GM23338 (cell line): ENCODE measurements around the gene C2CD3. TPM values are rescaled to one million over a fixed set of nuclear protein-coding genes. Genes with fewer than 3 reads are reported as not detected.

Source experiments
- ATAC-seq: fragments of 200-7000 bp; cut with Tn5 transposase; 3 replicates; pipeline ENCODE4 v1.9.1; 2020
- DNase-seq: peaks from one replicate; pipeline ENCODE4 v3.0.0-alpha.2; 2015; ENCODE audit warnings: low spot score
- H2AFZ ChIP-seq: fragments of 200-600 bp; sonication (generic); 2 replicates; pipeline ENCODE4 v1.8.0; 2016; ENCODE audit warnings: antibody characterized with exemption, mild to moderate bottlenecking, moderate library complexity
- H3F3A ChIP-seq: fragments of 200-600 bp; sonication (generic); replicated peaks from 2 replicates; pipeline ENCODE4 v1.8.0; 2017; ENCODE audit warnings: antibody characterized with exemption, mixed run types, low read depth
- H3K27ac ChIP-seq: fragments of 200-600 bp; sonication (generic); 2 replicates; pipeline ENCODE4 v1.6.1; 2016; ENCODE audit warnings: low read depth
- H3K27me3 ChIP-seq: fragments of 200-600 bp; sonication (generic); 2 replicates; pipeline ENCODE4 v1.8.0; 2016; ENCODE audit warnings: mild to moderate bottlenecking, mixed run types, moderate library complexity; ENCODE audit not compliant: insufficient read depth
- H3K36me3 ChIP-seq: fragments of 200-600 bp; sonication (generic); 2 replicates; pipeline ENCODE4 v1.8.0; 2016; ENCODE audit warnings: mild to moderate bottlenecking; ENCODE audit not compliant: insufficient read depth
- H3K4me1 ChIP-seq: fragments of 200-600 bp; sonication (generic); 2 replicates; pipeline ENCODE4 v1.8.0; 2016; ENCODE audit warnings: mild to moderate bottlenecking, moderate library complexity; ENCODE audit not compliant: insufficient read depth
- H3K4me2 ChIP-seq: fragments of 200-600 bp; sonication (generic); 2 replicates; pipeline ENCODE4 v1.7.1; 2017; ENCODE audit warnings: mixed run types
- H3K4me3 ChIP-seq: fragments of 200-600 bp; sonication (generic); 2 replicates; pipeline ENCODE4 v1.6.1; 2016; ENCODE audit warnings: mixed run types
- H3K79me2 ChIP-seq: fragments of 200-600 bp; sonication (generic); replicated peaks from 2 replicates; pipeline ENCODE4 v1.8.0; 2017; ENCODE audit warnings: mild to moderate bottlenecking; ENCODE audit not compliant: insufficient read depth
- H3K9me2 ChIP-seq: fragments of 200-600 bp; sonication (generic); 2 replicates; pipeline ENCODE4 v1.8.0; 2017; ENCODE audit not compliant: insufficient read depth
- H4K20me1 ChIP-seq: fragments of 200-600 bp; sonication (generic); replicated peaks from 2 replicates; pipeline ENCODE4 v1.8.0; 2017; ENCODE audit warnings: mild to moderate bottlenecking; ENCODE audit not compliant: insufficient read depth
- H3K27ac Mint-ChIP-seq: 2 replicates; pipeline ENCODE4 v1.8.0; 2020; ENCODE audit warnings: inconsistent platforms, mild to moderate bottlenecking, moderate library complexity, mixed read lengths
- H3K27me3 Mint-ChIP-seq: 3 replicates; pipeline ENCODE4 v1.8.0; 2022; ENCODE audit warnings: low read depth, mild to moderate bottlenecking, moderate library complexity, mixed read lengths, inconsistent platforms; ENCODE audit not compliant: insufficient read depth, poor library complexity
- H3K36me3 Mint-ChIP-seq: 3 replicates; pipeline ENCODE4 v1.8.0; 2021; ENCODE audit warnings: low read depth, mild to moderate bottlenecking, inconsistent platforms, moderate library complexity, mixed read lengths
- H3K4me1 Mint-ChIP-seq: 3 replicates; pipeline ENCODE4 v1.8.0; 2020; ENCODE audit warnings: mild to moderate bottlenecking, inconsistent platforms, mixed read lengths
- H3K4me3 Mint-ChIP-seq: 3 replicates; pipeline ENCODE4 v1.8.0; 2021; ENCODE audit warnings: moderate library complexity, mild to moderate bottlenecking, inconsistent platforms, mixed read lengths
- H3K9me3 Mint-ChIP-seq: 3 replicates; pipeline ENCODE4 v1.8.0; 2020; ENCODE audit warnings: moderate library complexity, mild to moderate bottlenecking, inconsistent platforms, mixed read lengths
- CREB1 ChIP-seq: fragments of 250-450 bp; sonication (Bioruptor Pico); IDR thresholded peaks from 2 replicates; pipeline ENCODE4 v1.5.0; 2020; ENCODE audit warnings: low read depth, mild to moderate bottlenecking, moderate library complexity
- EZH2 ChIP-seq: fragments of 200-600 bp; sonication (generic); IDR thresholded peaks from one replicate; pipeline ENCODE4 v1.8.0; 2017; ENCODE audit warnings: antibody characterized with exemption, mild to moderate bottlenecking, low read depth; ENCODE audit not compliant: unreplicated experiment
- EZH2phosphoT487 ChIP-seq: fragments of 200-600 bp; sonication (generic); IDR thresholded peaks from one replicate; pipeline ENCODE4 v1.8.1; 2018; ENCODE audit warnings: antibody characterized with exemption; ENCODE audit not compliant: unreplicated experiment
- JUNB ChIP-seq: IDR thresholded peaks from one replicate; pipeline ENCODE4 v1.6.1; 2016; ENCODE audit warnings: antibody characterized with exemption; ENCODE audit not compliant: unreplicated experiment
- NANOG ChIP-seq: IDR thresholded peaks from 2 replicates; pipeline ENCODE4 v1.6.1; 2016; ENCODE audit warnings: antibody characterized with exemption, borderline replicate concordance
- POLR2AphosphoS5 ChIP-seq: IDR thresholded peaks from 2 replicates; pipeline ENCODE4 v1.6.1; 2016; ENCODE audit warnings: antibody characterized with exemption, low read depth
- STAT1 ChIP-seq: IDR thresholded peaks from one replicate; pipeline ENCODE4 v1.6.1; 2016; ENCODE audit warnings: antibody characterized with exemption; ENCODE audit not compliant: unreplicated experiment
- ZNF114 ChIP-seq: fragments of 250-450 bp; sonication (Bioruptor Pico); IDR thresholded peaks from 2 replicates; pipeline ENCODE4 v1.5.0; 2020; ENCODE audit warnings: mild to moderate bottlenecking, moderate library complexity
- ZNF331 ChIP-seq: fragments of 250-450 bp; sonication (Bioruptor Pico); IDR thresholded peaks from 2 replicates; pipeline ENCODE4 v1.5.0; 2020; ENCODE audit warnings: low read depth, mild to moderate bottlenecking, moderate library complexity
- polyA plus RNA-seq: library from polyadenylated mRNA; unstranded; fragments of >200 nt; fragmentation: Nextera tagmentation; extraction: Ambion mirVana; gene quantifications from 2 replicates; pipeline ENCODE4 v1.2.1, GENCODE V29; 2016
- total RNA-seq: library from RNA; depleted of rRNA; stranded (reverse); fragments of >200 nt; shearing (Covaris generic); gene quantifications from 2 replicates; pipeline ENCODE4 v1.2.3, GENCODE V29; 2014
- TF ChIP-seq, protein P1 (sequence below): IDR thresholded peaks from one replicate; pipeline ENCODE4 v1.6.1; 2018; ENCODE audit warnings: antibody characterized with exemption; ENCODE audit not compliant: unreplicated experiment
- TF ChIP-seq, protein P2 (sequence below), 2 experiments: fragments of 200-600 bp in 1 of 2; sonication (generic) in 1 of 2; conservative IDR thresholded peaks; 2 replicates each; pipeline versions ENCODE4 v1.5.1 to v1.6.1; 2016 to 2017; ENCODE audit warnings: antibody characterized with exemption in 2 of 2, low read depth in 2 of 2, mild to moderate bottlenecking in 2 of 2, moderate library complexity in 1 of 2
- TF ChIP-seq, protein P3 (sequence below): IDR thresholded peaks from 2 replicates; pipeline ENCODE4 v1.6.1; 2016; ENCODE audit warnings: antibody characterized with exemption
- TF ChIP-seq, protein P4 (sequence below): fragments of 250-450 bp; sonication (Bioruptor Pico); IDR thresholded peaks from 2 replicates; pipeline ENCODE4 v1.5.0; 2020; ENCODE audit warnings: mild to moderate bottlenecking, moderate library complexity

Gene C2CD3
- total and polyA plus RNA-seq, 2 experiments from 2014 or later = 15.5 to 29.5 TPM

DNA sequence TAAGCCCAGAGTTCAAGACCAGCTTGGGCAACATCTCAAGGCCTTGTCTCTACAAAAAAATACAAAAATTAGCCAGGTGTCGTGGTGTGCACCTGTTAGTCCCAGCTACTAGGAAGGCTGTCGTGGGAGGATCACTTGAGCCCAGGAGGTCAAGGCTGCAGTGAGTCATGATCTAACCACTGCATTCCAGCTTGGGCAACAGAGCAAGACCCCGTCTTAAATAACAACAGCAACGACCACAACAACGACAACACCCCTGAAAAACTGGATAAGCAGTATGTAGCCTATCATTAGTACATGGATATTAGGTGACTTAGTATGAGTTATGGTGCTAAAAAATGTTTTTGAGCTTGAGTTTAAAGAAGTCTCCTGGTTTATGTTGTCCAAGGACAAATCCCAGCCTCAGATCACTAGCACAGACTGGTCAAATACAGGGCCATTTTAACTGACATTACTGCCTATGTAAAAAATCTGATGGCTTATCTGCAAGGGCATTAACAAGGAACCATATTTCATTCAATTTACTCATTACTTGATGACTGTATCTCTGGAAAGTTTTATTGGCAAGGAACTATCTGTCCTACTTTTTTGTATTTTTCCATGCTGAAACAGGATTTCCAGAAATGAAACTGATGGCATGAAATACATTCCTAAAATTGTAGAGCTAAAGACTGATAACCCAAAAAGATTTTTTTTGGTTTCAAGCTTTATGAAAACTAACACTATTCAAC lies 23.4 kb downstream of the C2CD3 start:
- H3K27ac ChIP-seq = no peak overlapping the region
- H3K27ac Mint-ChIP-seq = no peak overlapping the region
- TF ChIP-seq, protein P1, sequence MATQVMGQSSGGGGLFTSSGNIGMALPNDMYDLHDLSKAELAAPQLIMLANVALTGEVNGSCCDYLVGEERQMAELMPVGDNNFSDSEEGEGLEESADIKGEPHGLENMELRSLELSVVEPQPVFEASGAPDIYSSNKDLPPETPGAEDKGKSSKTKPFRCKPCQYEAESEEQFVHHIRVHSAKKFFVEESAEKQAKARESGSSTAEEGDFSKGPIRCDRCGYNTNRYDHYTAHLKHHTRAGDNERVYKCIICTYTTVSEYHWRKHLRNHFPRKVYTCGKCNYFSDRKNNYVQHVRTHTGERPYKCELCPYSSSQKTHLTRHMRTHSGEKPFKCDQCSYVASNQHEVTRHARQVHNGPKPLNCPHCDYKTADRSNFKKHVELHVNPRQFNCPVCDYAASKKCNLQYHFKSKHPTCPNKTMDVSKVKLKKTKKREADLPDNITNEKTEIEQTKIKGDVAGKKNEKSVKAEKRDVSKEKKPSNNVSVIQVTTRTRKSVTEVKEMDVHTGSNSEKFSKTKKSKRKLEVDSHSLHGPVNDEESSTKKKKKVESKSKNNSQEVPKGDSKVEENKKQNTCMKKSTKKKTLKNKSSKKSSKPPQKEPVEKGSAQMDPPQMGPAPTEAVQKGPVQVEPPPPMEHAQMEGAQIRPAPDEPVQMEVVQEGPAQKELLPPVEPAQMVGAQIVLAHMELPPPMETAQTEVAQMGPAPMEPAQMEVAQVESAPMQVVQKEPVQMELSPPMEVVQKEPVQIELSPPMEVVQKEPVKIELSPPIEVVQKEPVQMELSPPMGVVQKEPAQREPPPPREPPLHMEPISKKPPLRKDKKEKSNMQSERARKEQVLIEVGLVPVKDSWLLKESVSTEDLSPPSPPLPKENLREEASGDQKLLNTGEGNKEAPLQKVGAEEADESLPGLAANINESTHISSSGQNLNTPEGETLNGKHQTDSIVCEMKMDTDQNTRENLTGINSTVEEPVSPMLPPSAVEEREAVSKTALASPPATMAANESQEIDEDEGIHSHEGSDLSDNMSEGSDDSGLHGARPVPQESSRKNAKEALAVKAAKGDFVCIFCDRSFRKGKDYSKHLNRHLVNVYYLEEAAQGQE = no peak
- no peak for TF ChIP-seq STAT1
- TF ChIP-seq CREB1 = no peak
- TF ChIP-seq ZNF331 (CRISPR knock-in tag) = no peak
- TF ChIP-seq, protein P2, sequence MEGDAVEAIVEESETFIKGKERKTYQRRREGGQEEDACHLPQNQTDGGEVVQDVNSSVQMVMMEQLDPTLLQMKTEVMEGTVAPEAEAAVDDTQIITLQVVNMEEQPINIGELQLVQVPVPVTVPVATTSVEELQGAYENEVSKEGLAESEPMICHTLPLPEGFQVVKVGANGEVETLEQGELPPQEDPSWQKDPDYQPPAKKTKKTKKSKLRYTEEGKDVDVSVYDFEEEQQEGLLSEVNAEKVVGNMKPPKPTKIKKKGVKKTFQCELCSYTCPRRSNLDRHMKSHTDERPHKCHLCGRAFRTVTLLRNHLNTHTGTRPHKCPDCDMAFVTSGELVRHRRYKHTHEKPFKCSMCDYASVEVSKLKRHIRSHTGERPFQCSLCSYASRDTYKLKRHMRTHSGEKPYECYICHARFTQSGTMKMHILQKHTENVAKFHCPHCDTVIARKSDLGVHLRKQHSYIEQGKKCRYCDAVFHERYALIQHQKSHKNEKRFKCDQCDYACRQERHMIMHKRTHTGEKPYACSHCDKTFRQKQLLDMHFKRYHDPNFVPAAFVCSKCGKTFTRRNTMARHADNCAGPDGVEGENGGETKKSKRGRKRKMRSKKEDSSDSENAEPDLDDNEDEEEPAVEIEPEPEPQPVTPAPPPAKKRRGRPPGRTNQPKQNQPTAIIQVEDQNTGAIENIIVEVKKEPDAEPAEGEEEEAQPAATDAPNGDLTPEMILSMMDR (conservative IDR thresholded peaks at IDR 0.05; ENCODE audit: low read depth in 2 of 2) = no peak
- TF ChIP-seq ZNF114 (CRISPR knock-in tag) = no peak
- TF ChIP-seq EZH2 = no peak
- TF ChIP-seq, protein P3, sequence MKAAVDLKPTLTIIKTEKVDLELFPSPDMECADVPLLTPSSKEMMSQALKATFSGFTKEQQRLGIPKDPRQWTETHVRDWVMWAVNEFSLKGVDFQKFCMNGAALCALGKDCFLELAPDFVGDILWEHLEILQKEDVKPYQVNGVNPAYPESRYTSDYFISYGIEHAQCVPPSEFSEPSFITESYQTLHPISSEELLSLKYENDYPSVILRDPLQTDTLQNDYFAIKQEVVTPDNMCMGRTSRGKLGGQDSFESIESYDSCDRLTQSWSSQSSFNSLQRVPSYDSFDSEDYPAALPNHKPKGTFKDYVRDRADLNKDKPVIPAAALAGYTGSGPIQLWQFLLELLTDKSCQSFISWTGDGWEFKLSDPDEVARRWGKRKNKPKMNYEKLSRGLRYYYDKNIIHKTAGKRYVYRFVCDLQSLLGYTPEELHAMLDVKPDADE = no peak
- TF ChIP-seq NANOG = no peak
- TF ChIP-seq POLR2AphosphoS5 = no peak
- TF ChIP-seq, protein P4, sequence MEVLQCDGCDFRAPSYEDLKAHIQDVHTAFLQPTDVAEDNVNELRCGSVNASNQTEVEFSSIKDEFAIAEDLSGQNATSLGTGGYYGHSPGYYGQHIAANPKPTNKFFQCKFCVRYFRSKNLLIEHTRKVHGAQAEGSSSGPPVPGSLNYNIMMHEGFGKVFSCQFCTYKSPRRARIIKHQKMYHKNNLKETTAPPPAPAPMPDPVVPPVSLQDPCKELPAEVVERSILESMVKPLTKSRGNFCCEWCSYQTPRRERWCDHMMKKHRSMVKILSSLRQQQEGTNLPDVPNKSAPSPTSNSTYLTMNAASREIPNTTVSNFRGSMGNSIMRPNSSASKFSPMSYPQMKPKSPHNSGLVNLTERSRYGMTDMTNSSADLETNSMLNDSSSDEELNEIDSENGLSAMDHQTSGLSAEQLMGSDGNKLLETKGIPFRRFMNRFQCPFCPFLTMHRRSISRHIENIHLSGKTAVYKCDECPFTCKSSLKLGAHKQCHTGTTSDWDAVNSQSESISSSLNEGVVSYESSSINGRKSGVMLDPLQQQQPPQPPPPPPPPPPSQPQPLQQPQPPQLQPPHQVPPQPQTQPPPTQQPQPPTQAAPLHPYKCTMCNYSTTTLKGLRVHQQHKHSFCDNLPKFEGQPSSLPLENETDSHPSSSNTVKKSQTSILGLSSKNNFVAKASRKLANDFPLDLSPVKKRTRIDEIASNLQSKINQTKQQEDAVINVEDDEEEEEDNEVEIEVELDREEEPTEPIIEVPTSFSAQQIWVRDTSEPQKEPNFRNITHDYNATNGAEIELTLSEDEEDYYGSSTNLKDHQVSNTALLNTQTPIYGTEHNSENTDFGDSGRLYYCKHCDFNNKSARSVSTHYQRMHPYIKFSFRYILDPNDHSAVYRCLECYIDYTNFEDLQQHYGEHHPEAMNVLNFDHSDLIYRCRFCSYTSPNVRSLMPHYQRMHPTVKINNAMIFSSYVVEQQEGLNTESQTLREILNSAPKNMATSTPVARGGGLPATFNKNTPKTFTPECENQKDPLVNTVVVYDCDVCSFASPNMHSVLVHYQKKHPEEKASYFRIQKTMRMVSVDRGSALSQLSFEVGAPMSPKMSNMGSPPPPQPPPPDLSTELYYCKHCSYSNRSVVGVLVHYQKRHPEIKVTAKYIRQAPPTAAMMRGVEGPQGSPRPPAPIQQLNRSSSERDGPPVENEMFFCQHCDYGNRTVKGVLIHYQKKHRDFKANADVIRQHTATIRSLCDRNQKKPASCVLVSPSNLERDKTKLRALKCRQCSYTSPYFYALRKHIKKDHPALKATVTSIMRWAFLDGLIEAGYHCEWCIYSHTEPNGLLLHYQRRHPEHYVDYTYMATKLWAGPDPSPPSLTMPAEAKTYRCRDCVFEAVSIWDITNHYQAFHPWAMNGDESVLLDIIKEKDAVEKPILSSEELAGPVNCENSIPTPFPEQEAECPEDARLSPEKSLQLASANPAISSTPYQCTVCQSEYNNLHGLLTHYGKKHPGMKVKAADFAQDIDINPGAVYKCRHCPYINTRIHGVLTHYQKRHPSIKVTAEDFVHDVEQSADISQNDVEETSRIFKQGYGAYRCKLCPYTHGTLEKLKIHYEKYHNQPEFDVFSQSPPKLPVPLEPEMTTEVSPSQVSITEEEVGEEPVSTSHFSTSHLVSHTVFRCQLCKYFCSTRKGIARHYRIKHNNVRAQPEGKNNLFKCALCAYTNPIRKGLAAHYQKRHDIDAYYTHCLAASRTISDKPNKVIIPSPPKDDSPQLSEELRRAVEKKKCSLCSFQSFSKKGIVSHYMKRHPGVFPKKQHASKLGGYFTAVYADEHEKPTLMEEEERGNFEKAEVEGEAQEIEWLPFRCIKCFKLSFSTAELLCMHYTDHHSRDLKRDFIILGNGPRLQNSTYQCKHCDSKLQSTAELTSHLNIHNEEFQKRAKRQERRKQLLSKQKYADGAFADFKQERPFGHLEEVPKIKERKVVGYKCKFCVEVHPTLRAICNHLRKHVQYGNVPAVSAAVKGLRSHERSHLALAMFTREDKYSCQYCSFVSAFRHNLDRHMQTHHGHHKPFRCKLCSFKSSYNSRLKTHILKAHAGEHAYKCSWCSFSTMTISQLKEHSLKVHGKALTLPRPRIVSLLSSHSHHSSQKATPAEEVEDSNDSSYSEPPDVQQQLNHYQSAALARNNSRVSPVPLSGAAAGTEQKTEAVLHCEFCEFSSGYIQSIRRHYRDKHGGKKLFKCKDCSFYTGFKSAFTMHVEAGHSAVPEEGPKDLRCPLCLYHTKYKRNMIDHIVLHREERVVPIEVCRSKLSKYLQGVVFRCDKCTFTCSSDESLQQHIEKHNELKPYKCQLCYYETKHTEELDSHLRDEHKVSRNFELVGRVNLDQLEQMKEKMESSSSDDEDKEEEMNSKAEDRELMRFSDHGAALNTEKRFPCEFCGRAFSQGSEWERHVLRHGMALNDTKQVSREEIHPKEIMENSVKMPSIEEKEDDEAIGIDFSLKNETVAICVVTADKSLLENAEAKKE (CRISPR knock-in tag) = no peak
- TF ChIP-seq EZH2phosphoT487 = no peak
- TF ChIP-seq JUNB = no peak
- H4K20me1 ChIP-seq = no peaks in the 10 kb centered on the region
- no peaks in the 10 kb centered on the region for H3K9me3 Mint-ChIP-seq
- H3K27me3 ChIP-seq = no peaks in the 10 kb centered on the region
- no peaks in the 10 kb centered on the region for H3K27me3 Mint-ChIP-seq
- H3K4me3 Mint-ChIP-seq = no peak overlapping the region
- no peak overlapping the region for H3K4me3 ChIP-seq
- no peaks in the 10 kb centered on the region for H3K36me3 ChIP-seq
- no peak overlapping the region for H3K4me2 ChIP-seq
- H3K9me2 ChIP-seq = no peaks in the 10 kb centered on the region
- DNase-seq = no peak
- no peaks in the 10 kb centered on the region for H3K79me2 ChIP-seq
- no peaks in the 10 kb centered on the region for H3K4me1 ChIP-seq
- H3K36me3 Mint-ChIP-seq = peaks cover 10% of the 10 kb centered on the region; the same call in 2 of the 3 replicates
- peaks cover 7% of the 10 kb centered on the region for H3K4me1 Mint-ChIP-seq
- no peak for ATAC-seq
- H3F3A ChIP-seq = no peaks in the 10 kb centered on the region
- H2AFZ ChIP-seq = no peak overlapping the region
